Measurements from ENCODE around the gene ARCN1. TPM values are rescaled to one million over a fixed set of nuclear protein-coding genes. Genes with fewer than 3 reads are reported as not detected.
"Not testable (repeated sequence)": the region's sequence is repeated elsewhere in the genome, so short reads cannot be mapped to it uniquely, and the experiment has no call there.

ARCN1 gene
- total and polyA plus RNA-seq, 2 donors (not counting 1 experiment from before 2014, with no cell fraction given): 116 to 387 TPM

- no peaks in the 10 kb centered on the region for H3K9me3 ChIP-seq (ENCODE audit: control insufficient read depth, insufficient read depth, low read depth, low read length)
- H3K27me3 ChIP-seq (ENCODE audit: control insufficient read depth, insufficient read depth, low read length): no peaks in the 10 kb centered on the region
- H2AFZ ChIP-seq (ENCODE audit: low read length): no peak overlapping the region
- peaks cover 2% of the 10 kb centered on the region for H3K4me1 ChIP-seq (ENCODE audit: control insufficient read depth, extremely low read depth, insufficient read depth, low read length)
- H3K4me2 ChIP-seq (ENCODE audit: extremely low read depth, insufficient read depth, low read length): no peak overlapping the region
- H3K79me2 ChIP-seq (ENCODE audit: control insufficient read depth, insufficient read depth, low read length): peaks cover 25% of the 10 kb centered on the region
- H3K27ac ChIP-seq (ENCODE audit: insufficient read depth, low read length): no peak overlapping the region
- H3K9ac ChIP-seq (ENCODE audit: insufficient read depth, low read length): no peak overlapping the region
- no peak overlapping the region for H3K4me3 ChIP-seq (replicated peaks in 1 of 4; ENCODE audit: control extremely low read depth in 1 of 4, insufficient read depth in 1 of 4, low read depth in 3 of 4, low read length in 4 of 4)
- no peaks in the 10 kb centered on the region for H3K36me3 ChIP-seq (ENCODE audit: control insufficient read depth, insufficient read depth, low read length)
- DNase-seq (ENCODE audit: low read depth in 2 of 2): no peak
- TF ChIP-seq CTCF (conservative IDR thresholded peaks at IDR 0.05 in 1 of 2, IDR thresholded peaks at IDR 0.05 in 1 of 2; ENCODE audit: low read depth in 1 of 2, low read length in 2 of 2) (no peak), EZH2 (IDR thresholded peaks at IDR 0.05; ENCODE audit: low read length, missing control alignments) (no peak)
- H4K20me1 ChIP-seq (ENCODE audit: control insufficient read depth, extremely low read depth, insufficient read depth, low read length): no peaks in the 10 kb centered on the region
Measured at GRCh38 chr11:118569670-118570069, 2.5 kb upstream of the ARCN1 start.

- Histone ChIP-seq H2AFZ (ENCODE audit: low read length) (no peak overlapping the region), H4K20me1 (ENCODE audit: control insufficient read depth, extremely low read depth, insufficient read depth, low read length) (no peaks in the 10 kb centered on the region), H3K27ac (ENCODE audit: insufficient read depth, low read length) (no peak overlapping the region), H3K4me1 (ENCODE audit: control insufficient read depth, extremely low read depth, insufficient read depth, low read length) (no peaks in the 10 kb centered on the region), H3K4me3 (replicated peaks in 1 of 4; ENCODE audit: control extremely low read depth in 1 of 4, insufficient read depth in 1 of 4, low read depth in 3 of 4, low read length in 4 of 4) (no peak overlapping the region), H3K4me2 (ENCODE audit: extremely low read depth, insufficient read depth, low read length) (no peak overlapping the region), H3K9ac (ENCODE audit: insufficient read depth, low read length) (no peak overlapping the region), H3K27me3 (ENCODE audit: control insufficient read depth, insufficient read depth, low read length) (no peaks in the 10 kb centered on the region), H3K9me3 (ENCODE audit: control insufficient read depth, insufficient read depth, low read depth, low read length) (no peaks in the 10 kb centered on the region), H3K36me3 (ENCODE audit: control insufficient read depth, insufficient read depth, low read length) (no peaks in the 10 kb centered on the region), H3K79me2 (ENCODE audit: control insufficient read depth, insufficient read depth, low read length) (peaks cover 36% of the 10 kb centered on the region)
- DNase-seq (ENCODE audit: low read depth in 2 of 2): no peak
- TF ChIP-seq CTCF (conservative IDR thresholded peaks at IDR 0.05 in 1 of 2, IDR thresholded peaks at IDR 0.05 in 1 of 2; ENCODE audit: low read depth in 1 of 2, low read length in 2 of 2) (no peak), EZH2 (IDR thresholded peaks at IDR 0.05; ENCODE audit: low read length, missing control alignments) (no peak)
Measured at GRCh38 chr11:118570787-118571186, 1.4 kb upstream of the ARCN1 start.

- peak; percentile 11 to 26 for DNase-seq (ENCODE audit: low read depth in 2 of 2)
Measured at GRCh38 chr11:118571701-118572060, 528 bp upstream of the ARCN1 start.

More at GRCh38 chr11:118571701-118572060, 528 bp upstream of the ARCN1 start:
- Histone ChIP-seq H3K4me2 (ENCODE audit: extremely low read depth, insufficient read depth, low read length) (peak overlapping the region; percentile 80), H3K4me3 (replicated peaks in 1 of 4; ENCODE audit: control extremely low read depth in 1 of 4, insufficient read depth in 1 of 4, low read depth in 3 of 4, low read length in 4 of 4) (peak overlapping the region; percentile 68 to 99 (median 96)), H3K27ac (ENCODE audit: insufficient read depth, low read length) (peak overlapping the region; percentile 100), H3K79me2 (ENCODE audit: control insufficient read depth, insufficient read depth, low read length) (peaks cover 45% of the 10 kb centered on the region)
- H2AFZ ChIP-seq (ENCODE audit: low read length); H3K9ac ChIP-seq (ENCODE audit: insufficient read depth, low read length); H4K20me1 ChIP-seq (ENCODE audit: control insufficient read depth, extremely low read depth, insufficient read depth, low read length); H3K9me3 ChIP-seq (ENCODE audit: control insufficient read depth, insufficient read depth, low read depth, low read length); H3K36me3 ChIP-seq (ENCODE audit: control insufficient read depth, insufficient read depth, low read length); H3K27me3 ChIP-seq (ENCODE audit: control insufficient read depth, insufficient read depth, low read length); H3K4me1 ChIP-seq (ENCODE audit: control insufficient read depth, extremely low read depth, insufficient read depth, low read length): not testable (repeated sequence)
